ENCODE results near the gene MCCC1.

MCCC1 gene

GRCh38 chr3:182967218-182968204, 131.8 kb downstream of the MCCC1 start:
- peak; percentile 33 for DNase-seq (ENCODE audit: extremely low spot score)
- ChIA-PET CTCF (no interaction called here), POLR2A (no interaction called here)
- no peak for TF ChIP-seq CTCF (IDR thresholded peaks at IDR 0.05; ENCODE audit: control extremely low read depth, extremely low read depth, low read depth, missing control alignments)

- no peak for TF ChIP-seq CTCF (IDR thresholded peaks at IDR 0.05; ENCODE audit: control extremely low read depth, extremely low read depth, low read depth, missing control alignments)
- POLR2A ChIA-PET, result no interaction called here
- DNase-seq (ENCODE audit: extremely low spot score), result no peak
- CTCF ChIA-PET, result interaction anchor here (0.6 to 1.3 kb wide), 3 partner anchors 34 to 64 kb away, joined by 3 read pairs; no protein-coding TSS in a partner anchor
These were observed 133.4 kb downstream of the MCCC1 start for GRCh38 chr3:182965861-182966366.

Data from GM10248 (cell line).